Anterior cingulate cortex (tissue), 58 donors: ENCODE results near the gene SNRPA1.

Experiments
- DNase-seq, 58 donors: peaks; one replicate each; lab custom pipeline; 2025; lab: John Stamatoyannopoulos, UW

SNRPA1 gene

DNA sequence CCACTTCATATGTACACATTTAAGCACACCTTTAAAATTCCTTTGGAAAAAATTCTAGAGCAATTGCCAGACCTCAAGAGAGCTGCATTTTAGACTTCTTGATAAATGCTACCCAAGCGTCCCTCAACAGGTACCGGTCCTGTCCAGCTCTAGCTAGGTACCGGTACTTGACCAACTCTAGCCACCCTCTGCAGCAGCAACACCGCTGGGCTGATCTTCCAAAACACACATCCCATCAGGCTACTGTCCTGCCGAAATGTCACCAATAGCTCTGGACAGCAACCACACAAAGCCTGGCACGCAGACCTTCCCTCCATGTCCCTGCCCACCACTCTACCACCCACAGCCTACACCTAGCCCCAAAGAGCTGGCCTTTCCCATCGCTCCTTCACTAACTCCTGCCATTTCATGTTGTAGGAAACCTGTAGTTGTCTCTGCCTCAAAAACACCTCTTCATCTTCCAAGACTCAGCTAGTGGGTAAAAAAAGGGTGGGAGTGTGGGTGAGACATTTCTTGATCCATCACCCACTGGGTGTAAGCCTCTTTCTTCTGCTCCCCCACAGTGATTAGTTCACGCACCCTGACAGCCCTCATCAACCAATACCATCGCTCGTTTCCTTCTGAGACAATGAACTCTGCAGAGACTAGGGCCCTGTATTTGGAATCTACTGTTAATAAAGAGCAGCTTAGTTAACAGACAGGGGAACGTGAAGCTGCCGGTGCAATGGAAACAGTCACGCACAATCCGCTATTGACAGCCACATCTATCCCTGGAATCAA lies 50.0 kb downstream of the SNRPA1 start:
- no peak for DNase-seq

- no peak for DNase-seq
These were observed 50.8 kb downstream of the SNRPA1 start for GRCh38 chr15:101244036-101244781.

DNA sequence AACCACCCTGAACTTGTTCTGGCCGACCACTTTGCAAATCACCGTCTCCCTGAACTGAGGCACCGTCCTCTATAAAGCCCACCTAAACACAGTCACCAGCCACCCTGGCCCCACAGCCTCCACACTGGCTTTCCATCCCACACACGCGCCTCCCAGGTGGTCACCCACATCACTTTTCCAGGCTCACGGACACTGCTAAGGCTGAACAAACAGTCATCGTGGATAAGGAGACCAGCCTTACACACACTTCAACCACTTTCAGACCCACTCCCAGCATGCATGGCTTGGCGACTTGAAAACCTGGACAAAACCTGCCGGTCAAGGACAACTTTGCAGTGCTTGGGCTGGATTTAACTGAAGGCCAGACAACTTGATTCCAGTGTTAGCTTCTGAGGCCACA lies 51.6 kb downstream of the SNRPA1 start:
- no peak for DNase-seq

GRCh38 chr15:101242999-101243336 lies 52.1 kb downstream of the SNRPA1 start:
- DNase-seq = no peak

DNA sequence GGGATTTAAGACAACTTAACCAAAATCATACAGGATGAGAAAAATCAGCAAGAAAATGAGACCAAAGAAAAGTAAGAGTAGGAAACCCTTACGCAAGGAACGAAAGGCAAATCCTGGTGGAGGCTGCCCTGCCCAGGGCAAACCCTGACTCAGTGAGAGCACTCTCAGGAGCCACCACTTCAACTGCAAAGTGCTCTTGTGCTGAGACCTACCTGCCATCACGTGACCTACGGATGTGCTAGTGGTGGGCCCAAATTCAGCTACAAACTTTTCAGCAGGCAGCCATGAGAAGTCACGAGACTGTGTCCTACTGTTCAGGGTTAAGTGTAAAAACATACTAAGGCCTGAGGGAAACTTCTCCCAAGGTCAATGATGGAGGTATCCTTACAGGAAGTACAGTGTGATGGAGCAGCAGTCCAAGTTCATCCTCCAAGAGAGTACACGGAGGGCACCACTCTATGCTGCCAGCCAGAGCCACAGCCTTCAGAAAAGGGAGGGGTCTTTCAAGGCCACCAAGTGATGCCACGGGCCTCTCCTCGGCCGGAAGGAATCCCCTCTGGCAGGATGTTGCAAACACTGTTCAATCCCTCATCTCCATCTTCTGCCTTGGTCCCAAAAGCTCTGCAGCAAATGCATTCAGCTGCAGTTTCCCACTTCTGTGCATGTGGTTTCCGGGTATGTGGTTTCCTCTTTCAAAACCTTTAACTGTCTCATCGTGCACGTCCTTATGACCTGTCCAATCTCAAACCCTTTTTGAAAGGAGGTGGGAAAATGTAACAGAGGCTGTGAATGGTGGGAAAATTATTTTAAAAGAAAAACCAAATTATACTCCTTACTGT lies 52.7 kb downstream of the SNRPA1 start:
- DNase-seq = peak in 2 of 58 donors; percentile 7 to 14

DNA sequence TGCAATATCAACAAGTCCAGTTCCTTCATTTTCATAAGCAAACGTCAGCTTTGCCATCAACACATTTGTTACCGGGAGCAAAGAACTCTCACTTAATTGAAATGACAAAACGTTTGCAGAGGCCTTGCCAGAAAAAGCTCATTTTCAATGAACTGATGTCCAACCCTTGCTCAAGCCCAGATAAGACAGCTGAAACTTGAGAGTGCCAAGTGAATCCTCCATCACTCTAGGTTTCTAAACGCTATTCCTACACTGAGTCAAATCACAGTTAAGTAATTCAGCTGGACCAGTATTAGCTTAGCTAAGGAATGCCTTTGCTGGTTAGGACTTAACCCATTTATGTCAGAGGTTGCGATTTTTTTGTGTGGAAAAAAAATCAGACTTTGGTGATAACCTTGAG lies 54.7 kb downstream of the SNRPA1 start:
- DNase-seq = no peak

- DNase-seq = no peak
These were observed 55.3 kb downstream of the SNRPA1 start for GRCh38 chr15:101239724-101240136.

- DNase-seq = no peak
These were observed 57.8 kb downstream of the SNRPA1 start for GRCh38 chr15:101237251-101237650.

DNA sequence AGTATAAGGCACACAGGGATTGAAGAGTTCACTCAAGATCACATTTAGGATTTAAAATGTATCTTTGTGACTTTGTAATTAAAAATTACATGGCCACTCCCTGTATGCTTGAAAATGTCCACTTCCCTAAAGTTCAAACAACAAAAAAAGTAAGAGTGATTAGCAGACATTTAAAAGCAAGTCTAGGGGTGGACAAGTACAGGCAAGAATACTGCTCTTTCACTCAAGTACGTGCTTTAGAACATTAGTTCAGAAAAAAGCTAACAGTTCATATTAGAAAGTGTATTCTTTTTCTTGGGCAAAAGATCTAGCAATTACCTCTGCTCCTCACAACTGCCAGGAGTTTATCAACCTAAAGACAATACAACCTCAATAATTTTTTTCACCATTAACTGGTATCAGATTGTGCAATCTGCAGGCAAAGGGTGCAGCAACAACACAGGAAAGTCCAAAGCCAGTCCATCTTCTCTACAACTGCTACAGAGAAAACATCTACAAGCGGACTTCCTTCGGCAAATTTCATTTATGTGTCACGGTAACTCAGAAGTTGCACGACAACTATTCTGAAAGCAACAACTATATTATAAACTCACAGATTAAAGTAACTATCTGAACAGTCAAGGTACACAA lies 61.3 kb downstream of the SNRPA1 start:
- DNase-seq = no peak

GRCh38 chr15:101232677-101233076 lies 62.4 kb downstream of the SNRPA1 start:
- DNase-seq = peak in 4 of 58 donors; percentile 7 to 23 (median 10)
